Breast epithelium (tissue), 4 donors: ENCODE measurements around the gene SETDB1. TPM values are rescaled to one million over a fixed set of nuclear protein-coding genes. Genes with fewer than 3 reads are reported as not detected.

Experiments
- DNase-seq, 2 donors: peaks; one replicate each; pipeline ENCODE4 v3.0.0-alpha.2; 2019; ENCODE audit warnings: low spot score in 2 of 2
- H3K27ac ChIP-seq, 2 donors: fragments of 200-600 bp; sonication (generic) in 1 of 2; one replicate each; pipeline ENCODE4 v1.5.1; 2016 to 2019; ENCODE audit warnings: mild to moderate bottlenecking in 1 of 2
- H3K27me3 ChIP-seq, 2 donors: fragments of 200-600 bp; sonication (generic) in 1 of 2; one replicate each; pipeline versions ENCODE4 v1.5.1 to v1.6.0; 2017 to 2019; ENCODE audit warnings: control low read depth in 1 of 2, mild to moderate bottlenecking in 1 of 2
- H3K36me3 ChIP-seq: fragments of 200-600 bp; one replicate; pipeline ENCODE4 v1.5.1; 2019
- H3K4me1 ChIP-seq, 2 donors: fragments of 200-600 bp; sonication (generic); one replicate each; pipeline ENCODE4 v1.5.1; 2016 to 2019; ENCODE audit warnings: control low read depth in 1 of 2
- H3K4me3 ChIP-seq, 3 donors: fragments of 200-600 bp; sonication (generic); 1 replicate in 2 of 3; 2 replicates in 1 of 3; pipeline ENCODE4 v1.5.1; 2016 to 2019; ENCODE audit warnings: mild to moderate bottlenecking in 3 of 3, moderate library complexity in 2 of 3
- H3K9me3 ChIP-seq, 2 donors: fragments of 200-600 bp; sonication (generic) in 1 of 2; one replicate each; pipeline ENCODE4 v1.5.1; 2016 to 2019; ENCODE audit warnings: control low read depth in 1 of 2
- CTCF ChIP-seq, 3 donors: fragments of 450-650 bp; IDR thresholded peaks; one replicate each; pipeline ENCODE4 v1.5.1; 2016 to 2017; ENCODE audit warnings: antibody characterized with exemption in 3 of 3, mild to moderate bottlenecking in 3 of 3, moderate library complexity in 3 of 3
- POLR2A ChIP-seq: fragments of 450-650 bp; IDR thresholded peaks from one replicate; pipeline ENCODE4 v1.6.1; 2016; ENCODE audit warnings: antibody characterized with exemption, mild to moderate bottlenecking, moderate library complexity
- POLR2AphosphoS5 ChIP-seq, 3 donors: sonication (generic); formaldehyde crosslinking; IDR thresholded peaks; one replicate each; pipeline ENCODE4 v1.6.1; 2017; ENCODE audit warnings: antibody characterized with exemption in 3 of 3
- intact Hi-C: fragments of 100-400 bp; cut with DNase I; formaldehyde crosslinking; loops from one replicate; pipeline ENCODE4 v1.15.1; 2023; ENCODE audit warnings: low total_unique reads
- total RNA-seq, 3 donors: library from RNA; depleted of rRNA; stranded (reverse); fragments of >200 nt; gene quantifications; one replicate each; pipeline ENCODE4 v1.1.0, GENCODE V29; 2016

SETDB1 gene
- total RNA-seq, 3 donors from 2014 or later = 33.4 to 44.6 (median 41.0) TPM

DNA sequence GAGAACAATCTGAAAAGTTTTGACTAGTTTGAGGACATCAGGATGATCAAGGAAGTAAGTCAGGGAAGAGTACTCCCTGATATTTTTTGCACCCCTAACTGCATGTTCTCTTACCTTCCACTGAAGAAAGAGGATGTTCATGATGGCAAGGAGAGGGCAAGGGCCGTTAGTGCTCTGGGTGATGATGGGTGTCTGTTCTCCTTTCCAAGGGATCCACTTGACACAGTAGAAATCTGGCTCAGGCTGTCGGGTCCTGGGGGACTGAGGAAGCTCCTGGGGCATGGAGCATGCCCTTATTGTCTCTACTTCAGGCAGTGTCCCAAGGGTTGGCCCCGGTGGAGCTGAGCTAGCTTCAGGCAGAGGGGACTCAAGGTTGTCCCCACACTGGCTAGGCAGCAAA lies 75.9 kb downstream of the SETDB1 start:
- no peak overlapping the region for H3K4me3 ChIP-seq
- no peak for TF ChIP-seq CTCF (IDR thresholded peaks at IDR 0.05)
- no peak for TF ChIP-seq POLR2AphosphoS5 (IDR thresholded peaks at IDR 0.05)
- TF ChIP-seq POLR2A = no peak
- intact Hi-C loops = no loop called here
- peaks cover 0 to 14% of the 10 kb centered on the region in 2 donors for H3K4me1 ChIP-seq
- H3K27me3 ChIP-seq = no peaks in the 10 kb centered on the region
- no peaks in the 10 kb centered on the region for H3K9me3 ChIP-seq
- DNase-seq = no peak
- peak overlapping the region in 1 of 2 donors; percentile 42 for H3K27ac ChIP-seq
- H3K36me3 ChIP-seq = peaks cover 11% of the 10 kb centered on the region

- peak overlapping the region; percentile 42 to 44 for H3K27ac ChIP-seq
- peak overlapping the region in 1 of 3 donors; percentile 1 for H3K4me3 ChIP-seq
- no peak for DNase-seq
- no peaks in the 10 kb centered on the region for H3K9me3 ChIP-seq
- intact Hi-C loops = no loop called here
- H3K36me3 ChIP-seq = peaks cover 11% of the 10 kb centered on the region
- peaks cover 0 to 19% of the 10 kb centered on the region in 2 donors for H3K4me1 ChIP-seq
- TF ChIP-seq POLR2AphosphoS5 (IDR thresholded peaks at IDR 0.05) = no peak
- no peaks in the 10 kb centered on the region for H3K27me3 ChIP-seq
These were observed 76.4 kb downstream of the SETDB1 start for GRCh38 chr1:151002611-151003010.

DNA sequence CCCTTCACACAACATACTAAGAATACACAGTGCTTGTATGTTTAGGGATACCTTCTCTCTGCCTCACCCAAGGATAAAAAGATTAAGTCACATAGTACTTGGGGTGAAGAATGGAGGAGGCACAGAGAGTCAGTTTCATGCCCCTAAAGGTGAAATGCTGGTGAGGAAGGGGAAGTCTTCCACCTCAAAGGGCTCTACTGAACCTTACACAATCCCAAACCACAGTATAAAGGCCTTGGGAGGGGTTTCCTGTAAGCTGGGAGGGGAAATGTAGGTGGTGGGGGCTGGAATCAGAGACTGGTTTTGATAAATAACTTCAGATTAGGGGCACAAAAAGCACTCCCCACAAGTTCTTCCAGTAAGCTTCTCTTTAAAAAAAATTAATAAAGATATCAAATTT lies 77.0 kb downstream of the SETDB1 start:
- H3K9me3 ChIP-seq = no peaks in the 10 kb centered on the region
- no peak for TF ChIP-seq POLR2AphosphoS5 (IDR thresholded peaks at IDR 0.05)
- no peak for TF ChIP-seq POLR2A
- no peak for TF ChIP-seq CTCF (IDR thresholded peaks at IDR 0.05)
- peaks cover 0 to 24% of the 10 kb centered on the region in 2 donors for H3K4me1 ChIP-seq
- intact Hi-C loops = no loop called here
- peaks cover 7% of the 10 kb centered on the region for H3K36me3 ChIP-seq
- no peak for DNase-seq
- H3K27me3 ChIP-seq = no peaks in the 10 kb centered on the region
- H3K4me3 ChIP-seq = peak overlapping the region in 2 of 3 donors; percentile 1 to 34
- H3K27ac ChIP-seq = peak overlapping the region; percentile 42 to 44

DNA sequence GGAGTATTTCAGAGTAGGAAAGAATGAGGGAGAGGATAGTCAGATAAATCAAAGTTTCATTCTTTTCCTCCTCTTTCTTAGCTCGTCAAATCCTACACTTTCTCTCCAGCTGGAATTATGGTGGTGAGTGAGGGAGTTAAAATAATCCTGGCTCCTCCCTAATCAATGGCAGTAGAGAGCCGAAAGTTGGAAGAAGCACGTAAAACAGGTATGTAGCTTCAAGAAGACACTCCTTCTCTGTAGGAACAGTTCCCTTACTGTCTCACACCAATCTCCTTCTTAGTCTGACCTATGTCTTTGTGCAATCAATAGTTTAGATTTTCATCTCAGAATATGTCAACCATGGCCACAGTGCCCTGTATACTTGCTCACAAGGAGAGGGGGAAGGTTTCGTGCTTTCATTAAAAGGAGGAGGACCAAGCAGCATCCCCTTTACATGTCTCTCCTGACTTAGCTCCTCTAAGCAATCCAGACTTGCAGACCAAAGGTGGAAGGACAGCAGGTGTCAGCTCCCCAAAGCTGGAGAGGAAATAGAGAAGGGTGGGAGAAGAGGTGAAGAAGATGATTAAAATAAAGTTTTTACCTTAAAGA lies 79.7 kb downstream of the SETDB1 start:
- H3K9me3 ChIP-seq = no peaks in the 10 kb centered on the region
- no peak for TF ChIP-seq POLR2A
- no peak for TF ChIP-seq CTCF (IDR thresholded peaks at IDR 0.05)
- TF ChIP-seq POLR2AphosphoS5 (IDR thresholded peaks at IDR 0.05) = no peak
- DNase-seq = no peak
- H3K27ac ChIP-seq = peak overlapping the region; percentile 94 to 96
- no peaks in the 10 kb centered on the region for H3K27me3 ChIP-seq
- H3K36me3 ChIP-seq = no peaks in the 10 kb centered on the region
- peak overlapping the region; percentile 51 to 75 (median 66) for H3K4me3 ChIP-seq
- H3K4me1 ChIP-seq = peaks cover 0 to 30% of the 10 kb centered on the region in 2 donors
- intact Hi-C loops = no loop called here

DNA sequence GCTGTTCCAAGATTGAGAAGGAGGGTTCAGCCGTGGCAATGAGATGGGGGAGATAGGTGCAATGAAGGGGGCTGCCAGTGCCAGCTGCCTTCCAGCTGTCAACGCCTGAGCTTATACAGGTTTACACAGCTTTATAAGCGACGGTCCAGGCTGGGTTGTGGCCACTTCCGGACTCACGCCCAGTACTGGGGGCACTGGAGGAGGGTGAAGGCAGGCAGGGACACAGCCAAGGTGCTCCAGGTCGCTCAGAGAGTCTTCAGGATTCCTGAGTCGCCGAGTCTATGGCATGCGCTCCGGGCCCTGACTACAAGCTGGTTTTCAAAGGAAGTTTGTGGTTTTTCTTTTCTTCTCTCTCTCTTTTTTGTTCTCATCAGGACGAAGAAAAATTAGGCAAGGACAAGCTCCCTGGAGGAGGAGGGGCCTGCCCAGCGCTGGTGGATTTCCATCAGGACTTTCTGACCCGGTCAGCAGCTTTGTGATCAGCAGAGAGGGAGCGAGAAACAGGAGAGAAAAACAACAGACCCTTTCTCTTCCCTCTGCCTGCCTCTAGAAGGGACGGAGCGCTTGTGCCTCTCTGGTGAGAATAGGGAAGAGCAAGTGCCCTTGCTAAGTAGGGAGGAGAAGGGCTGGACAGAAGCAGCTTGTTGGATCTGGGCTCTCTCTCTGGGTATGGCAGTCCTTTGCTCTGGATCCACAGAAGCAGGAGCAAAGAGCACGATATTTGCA lies 80.3 kb downstream of the SETDB1 start, which contains the start of gene MINDY1:
TSS of gene MINDY1 (minus strand) at position 576 of the 726 bp plus-strand sequence. CDS start 4,285 bp downstream, outside the sequence.
- intact Hi-C loops = no loop called here
- H3K27me3 ChIP-seq = no peaks in the 10 kb centered on the region
- TF ChIP-seq POLR2AphosphoS5 (IDR thresholded peaks at IDR 0.05) (peak; percentile 35 to 76 (median 69)), POLR2A (no peak), CTCF (IDR thresholded peaks at IDR 0.05) (peak; percentile 48 to 64 (median 58))
- no peaks in the 10 kb centered on the region for H3K36me3 ChIP-seq
- peaks cover 0 to 30% of the 10 kb centered on the region in 2 donors for H3K4me1 ChIP-seq
- H3K9me3 ChIP-seq = no peaks in the 10 kb centered on the region
- H3K27ac ChIP-seq = peak within 1 kb of the TSS; percentile 94 to 96
- H3K4me3 ChIP-seq = peak within 1 kb of the TSS; percentile 51 to 83 (median 66)
- peak; percentile 72 to 74 for DNase-seq
